ENCODE data around the gene MOK.

MOK gene

GRCh38 chr14:102345232-102345631 is 40.3 kb upstream of the MOK start:
- TF ChIP-seq ZFX (IDR thresholded peaks at IDR 0.05) (no peak), CTCF (conservative IDR thresholded peaks at IDR 0.05) (no peak)
- H3K27ac ChIP-seq: no peak overlapping the region

GRCh38 chr14:102344485-102344884 is 39.5 kb upstream of the MOK start:
- H3K27ac ChIP-seq: no peak overlapping the region
- TF ChIP-seq CTCF (conservative IDR thresholded peaks at IDR 0.05) (no peak), ZFX (IDR thresholded peaks at IDR 0.05) (no peak)

GRCh38 chr14:102344084-102344483 is 39.1 kb upstream of the MOK start:
- H3K27ac ChIP-seq: no peak overlapping the region
- no peak for TF ChIP-seq ZFX (IDR thresholded peaks at IDR 0.05)
- TF ChIP-seq CTCF (conservative IDR thresholded peaks at IDR 0.05): no peak

- H3K27ac ChIP-seq: no peak overlapping the region
- TF ChIP-seq CTCF (conservative IDR thresholded peaks at IDR 0.05) (no peak), ZFX (IDR thresholded peaks at IDR 0.05) (no peak)
Observed at GRCh38 chr14:102342238-102342637, 37.3 kb upstream of the MOK start.

- TF ChIP-seq ZFX (IDR thresholded peaks at IDR 0.05) (no peak), CTCF (conservative IDR thresholded peaks at IDR 0.05) (no peak)
- no peak overlapping the region for H3K27ac ChIP-seq
Observed at GRCh38 chr14:102341566-102341965, 36.6 kb upstream of the MOK start.

GRCh38 chr14:102338724-102339123 is 33.8 kb upstream of the MOK start:
- no peak for TF ChIP-seq CTCF (conservative IDR thresholded peaks at IDR 0.05)
- no peak for TF ChIP-seq ZFX (IDR thresholded peaks at IDR 0.05)
- H3K27ac ChIP-seq: no peak overlapping the region

- TF ChIP-seq CTCF (conservative IDR thresholded peaks at IDR 0.05): no peak
- no peak for TF ChIP-seq ZFX (IDR thresholded peaks at IDR 0.05)
- no peak overlapping the region for H3K27ac ChIP-seq
Observed at GRCh38 chr14:102335163-102335562, 30.2 kb upstream of the MOK start.

Data from C4-2B (cell line).